ENCODE measurements around the gene GNG12. TPM values are rescaled to one million over a fixed set of nuclear protein-coding genes. Genes with fewer than 3 reads are reported as not detected.
A peak's percentile ranks its signal among the peaks of the same experiment; 100 is the strongest.

The GNG12 gene
- total RNA-seq, 1 experiment from 2014 or later = 70.0 TPM

DNA sequence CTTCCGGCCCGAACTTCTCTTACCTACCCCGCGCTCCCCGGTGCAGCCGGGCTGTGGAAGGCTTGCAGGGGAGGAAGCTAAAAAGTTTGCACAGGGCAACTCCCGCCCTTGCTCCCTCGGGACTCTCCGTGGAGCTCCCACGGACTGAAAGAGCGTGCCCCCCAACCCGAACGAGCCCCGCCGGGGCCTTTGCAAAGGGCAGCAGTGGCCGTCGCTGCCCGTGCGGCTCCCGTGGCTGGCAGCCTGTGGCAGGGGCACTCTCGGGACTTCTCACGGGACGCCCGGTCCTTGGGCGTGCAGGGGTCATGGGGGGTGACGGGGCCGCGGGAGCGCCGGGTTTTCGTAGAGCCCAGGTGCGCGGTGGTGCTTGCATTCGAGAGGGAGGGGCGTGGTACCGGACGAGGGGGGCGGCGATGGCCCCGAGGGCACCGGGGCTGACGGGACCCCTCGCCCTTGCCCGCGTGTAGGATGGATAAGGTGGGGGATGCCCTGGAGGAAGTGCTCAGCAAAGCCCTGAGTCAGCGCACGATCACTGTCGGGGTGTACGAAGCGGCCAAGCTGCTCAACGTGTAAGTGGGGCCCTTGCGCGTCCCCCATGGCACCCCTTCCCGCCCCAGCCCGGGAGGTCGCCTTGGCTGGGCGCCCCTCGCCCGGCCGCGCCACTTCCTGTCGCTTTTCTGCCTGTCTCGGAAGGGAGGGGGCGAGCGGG lies 147.6 kb downstream of the GNG12 start:
- ATAC-seq = peak; percentile 6
- H3K27ac ChIP-seq (ENCODE audit: low read length) = peak overlapping the region; percentile 92
- peak overlapping the region; percentile 84 to 95 for H3K4me3 ChIP-seq (ENCODE audit: low read depth in 2 of 2, low read length in 2 of 2)
- H3K4me1 ChIP-seq (ENCODE audit: control insufficient read depth, insufficient read depth, low read length) = peaks cover 44% of the 10 kb centered on the region
- intact Hi-C loops (cut with micrococcal nuclease; ENCODE audit: unreplicated experiment) = loop anchor here (1.0 to 10.0 kb wide), 3 partner anchors 62 to 151 kb away; no protein-coding TSS in a partner anchor
- BruUV-seq (replicated peaks) = no TSS peak
- H3K9me3 ChIP-seq (ENCODE audit: control insufficient read depth, insufficient read depth, low read depth, low read length) = no peaks in the 10 kb centered on the region
- POLR2A ChIA-PET = interaction anchor here (0.6 to 1.9 kb wide), 8 partner anchors 13 to 152 kb away, joined by 4 to 19 read pairs (median 6); no protein-coding TSS in a partner anchor
- H3K27me3 ChIP-seq (ENCODE audit: control insufficient read depth, insufficient read depth, low read length) = no peaks in the 10 kb centered on the region
- H3K36me3 ChIP-seq (ENCODE audit: control insufficient read depth, insufficient read depth, low read length) = peaks cover 21% of the 10 kb centered on the region
- no peak for TF ChIP-seq POLR2AphosphoS5 (IDR thresholded peaks at IDR 0.05; ENCODE audit: low read depth, low read length)
- TF ChIP-seq, protein P1, sequence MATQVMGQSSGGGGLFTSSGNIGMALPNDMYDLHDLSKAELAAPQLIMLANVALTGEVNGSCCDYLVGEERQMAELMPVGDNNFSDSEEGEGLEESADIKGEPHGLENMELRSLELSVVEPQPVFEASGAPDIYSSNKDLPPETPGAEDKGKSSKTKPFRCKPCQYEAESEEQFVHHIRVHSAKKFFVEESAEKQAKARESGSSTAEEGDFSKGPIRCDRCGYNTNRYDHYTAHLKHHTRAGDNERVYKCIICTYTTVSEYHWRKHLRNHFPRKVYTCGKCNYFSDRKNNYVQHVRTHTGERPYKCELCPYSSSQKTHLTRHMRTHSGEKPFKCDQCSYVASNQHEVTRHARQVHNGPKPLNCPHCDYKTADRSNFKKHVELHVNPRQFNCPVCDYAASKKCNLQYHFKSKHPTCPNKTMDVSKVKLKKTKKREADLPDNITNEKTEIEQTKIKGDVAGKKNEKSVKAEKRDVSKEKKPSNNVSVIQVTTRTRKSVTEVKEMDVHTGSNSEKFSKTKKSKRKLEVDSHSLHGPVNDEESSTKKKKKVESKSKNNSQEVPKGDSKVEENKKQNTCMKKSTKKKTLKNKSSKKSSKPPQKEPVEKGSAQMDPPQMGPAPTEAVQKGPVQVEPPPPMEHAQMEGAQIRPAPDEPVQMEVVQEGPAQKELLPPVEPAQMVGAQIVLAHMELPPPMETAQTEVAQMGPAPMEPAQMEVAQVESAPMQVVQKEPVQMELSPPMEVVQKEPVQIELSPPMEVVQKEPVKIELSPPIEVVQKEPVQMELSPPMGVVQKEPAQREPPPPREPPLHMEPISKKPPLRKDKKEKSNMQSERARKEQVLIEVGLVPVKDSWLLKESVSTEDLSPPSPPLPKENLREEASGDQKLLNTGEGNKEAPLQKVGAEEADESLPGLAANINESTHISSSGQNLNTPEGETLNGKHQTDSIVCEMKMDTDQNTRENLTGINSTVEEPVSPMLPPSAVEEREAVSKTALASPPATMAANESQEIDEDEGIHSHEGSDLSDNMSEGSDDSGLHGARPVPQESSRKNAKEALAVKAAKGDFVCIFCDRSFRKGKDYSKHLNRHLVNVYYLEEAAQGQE (IDR thresholded peaks at IDR 0.05; ENCODE audit: insufficient read depth in 1 of 2, low read depth in 2 of 2, low read length in 1 of 2) = no peak
- no peak for TF ChIP-seq SIN3A (IDR thresholded peaks at IDR 0.05; ENCODE audit: borderline replicate concordance, insufficient read depth, low read depth, low read length)
- in situ Hi-C loops (cut with HindIII; ENCODE audit: low pct_unique_long_range_greater_than_20kb, low sequenced_read_pairs) = no loop called here
- DNase-seq (ENCODE audit: low read depth, low spot score) = no peak
- CTCF ChIA-PET = interaction anchor here (0.5 to 2.3 kb wide), 5 partner anchors 13 to 124 kb away, joined by 3 to 9 read pairs (median 5); no protein-coding TSS in a partner anchor

DNA sequence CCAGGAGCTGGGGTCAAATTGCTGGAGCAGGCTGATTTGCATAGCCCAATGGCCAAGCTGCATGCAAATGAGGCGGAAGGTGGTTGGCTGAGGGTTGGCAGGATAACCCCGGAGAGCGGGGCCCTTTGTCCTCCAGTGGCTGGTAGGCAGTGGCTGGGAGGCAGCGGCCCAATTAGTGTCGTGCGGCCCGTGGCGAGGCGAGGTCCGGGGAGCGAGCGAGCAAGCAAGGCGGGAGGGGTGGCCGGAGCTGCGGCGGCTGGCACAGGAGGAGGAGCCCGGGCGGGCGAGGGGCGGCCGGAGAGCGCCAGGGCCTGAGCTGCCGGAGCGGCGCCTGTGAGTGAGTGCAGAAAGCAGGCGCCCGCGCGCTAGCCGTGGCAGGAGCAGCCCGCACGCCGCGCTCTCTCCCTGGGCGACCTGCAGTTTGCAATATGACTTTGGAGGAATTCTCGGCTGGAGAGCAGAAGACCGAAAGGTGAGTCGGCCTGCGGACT lies 148.2 kb downstream of the GNG12 start, which contains the start of gene GADD45A:
Gene GADD45A (plus strand): TSS at position 135 of the 491 bp plus-strand sequence. CDS start 294 bp downstream, at position 429.
- Histone ChIP-seq H3K36me3 (ENCODE audit: control insufficient read depth, insufficient read depth, low read length) (peaks cover 21% of the 10 kb centered on the region), H3K27me3 (ENCODE audit: control insufficient read depth, insufficient read depth, low read length) (no peaks in the 10 kb centered on the region), H3K4me1 (ENCODE audit: control insufficient read depth, insufficient read depth, low read length) (peaks cover 40% of the 10 kb centered on the region), H3K27ac (ENCODE audit: low read length) (peak within 1 kb of the TSS; percentile 98), H3K9me3 (ENCODE audit: control insufficient read depth, insufficient read depth, low read depth, low read length) (no peaks in the 10 kb centered on the region), H3K4me3 (ENCODE audit: low read depth in 2 of 2, low read length in 2 of 2) (peak within 1 kb of the TSS; percentile 84 to 95)
- in situ Hi-C loops (cut with HindIII; ENCODE audit: low pct_unique_long_range_greater_than_20kb, low sequenced_read_pairs) (no loop called here), intact Hi-C loops (cut with micrococcal nuclease; ENCODE audit: unreplicated experiment) (loop anchor here (1.0 to 10.0 kb wide), 3 partner anchors 62 to 150 kb away; no protein-coding TSS in a partner anchor)
- ChIA-PET CTCF (interaction anchor here (0.6 to 2.3 kb wide), 5 partner anchors 13 to 123 kb away, joined by 4 to 9 read pairs (median 5); no protein-coding TSS in a partner anchor), POLR2A (interaction anchor here (0.6 to 1.9 kb wide), 11 partner anchors 13 to 183 kb away, joined by 3 to 19 read pairs (median 5); no protein-coding TSS in a partner anchor)
- BruUV-seq (replicated peaks) = no TSS peak
- DNase-seq (ENCODE audit: low read depth, low spot score) = peak; percentile 98
- no peak; the same call in 1 of the 2 replicates for TF ChIP-seq TCF7L2 (IDR thresholded peaks at IDR 0.05; ENCODE audit: low read depth, low read length)
- TF ChIP-seq, protein P2, sequence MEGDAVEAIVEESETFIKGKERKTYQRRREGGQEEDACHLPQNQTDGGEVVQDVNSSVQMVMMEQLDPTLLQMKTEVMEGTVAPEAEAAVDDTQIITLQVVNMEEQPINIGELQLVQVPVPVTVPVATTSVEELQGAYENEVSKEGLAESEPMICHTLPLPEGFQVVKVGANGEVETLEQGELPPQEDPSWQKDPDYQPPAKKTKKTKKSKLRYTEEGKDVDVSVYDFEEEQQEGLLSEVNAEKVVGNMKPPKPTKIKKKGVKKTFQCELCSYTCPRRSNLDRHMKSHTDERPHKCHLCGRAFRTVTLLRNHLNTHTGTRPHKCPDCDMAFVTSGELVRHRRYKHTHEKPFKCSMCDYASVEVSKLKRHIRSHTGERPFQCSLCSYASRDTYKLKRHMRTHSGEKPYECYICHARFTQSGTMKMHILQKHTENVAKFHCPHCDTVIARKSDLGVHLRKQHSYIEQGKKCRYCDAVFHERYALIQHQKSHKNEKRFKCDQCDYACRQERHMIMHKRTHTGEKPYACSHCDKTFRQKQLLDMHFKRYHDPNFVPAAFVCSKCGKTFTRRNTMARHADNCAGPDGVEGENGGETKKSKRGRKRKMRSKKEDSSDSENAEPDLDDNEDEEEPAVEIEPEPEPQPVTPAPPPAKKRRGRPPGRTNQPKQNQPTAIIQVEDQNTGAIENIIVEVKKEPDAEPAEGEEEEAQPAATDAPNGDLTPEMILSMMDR (IDR thresholded peaks at IDR 0.05) = no peak
- TF ChIP-seq SIN3A (IDR thresholded peaks at IDR 0.05; ENCODE audit: borderline replicate concordance, insufficient read depth, low read depth, low read length) = peak; percentile 96
- peak; percentile 99 for TF ChIP-seq POLR2AphosphoS5 (IDR thresholded peaks at IDR 0.05; ENCODE audit: low read depth, low read length)
- peak; percentile 89 for ATAC-seq

All from Panc1 (cell line).